Lower lobe of right lung (tissue), 2 donors: ENCODE measurements around the gene TMEM186. TPM values are rescaled to one million over a fixed set of nuclear protein-coding genes. Genes with fewer than 3 reads are reported as not detected.

Experiments
- ATAC-seq, 2 donors: fragments of 200-7000 bp; cut with Tn5 transposase; one replicate each; pipeline ENCODE4 v1.9.1; 2020 to 2022; ENCODE audit warnings: mild to moderate bottlenecking in 2 of 2, moderate library complexity in 2 of 2
- DNase-seq: peaks from one replicate; pipeline ENCODE4 v3.0.0-alpha.2; 2020
- H3K27ac ChIP-seq: fragments of 200-600 bp; one replicate; pipeline ENCODE4 v1.8.0; 2022
- H3K27me3 ChIP-seq: fragments of 200-600 bp; one replicate; pipeline ENCODE4 v1.8.0; 2022; ENCODE audit warnings: low read depth
- H3K36me3 ChIP-seq: fragments of 200-600 bp; one replicate; pipeline ENCODE4 v1.8.0; 2022; ENCODE audit warnings: mild to moderate bottlenecking
- H3K4me1 ChIP-seq: fragments of 200-600 bp; one replicate; pipeline ENCODE4 v1.8.0; 2022
- H3K4me3 ChIP-seq: fragments of 200-600 bp; one replicate; pipeline ENCODE4 v1.8.0; 2022; ENCODE audit warnings: mild to moderate bottlenecking
- H3K9me3 ChIP-seq: fragments of 200-600 bp; one replicate; pipeline ENCODE4 v1.8.0; 2022
- CTCF ChIP-seq: fragments of 200-600 bp; IDR thresholded peaks from one replicate; pipeline ENCODE4 v1.8.0; 2022; ENCODE audit warnings: antibody characterized with exemption, mild to moderate bottlenecking
- intact Hi-C: fragments of 100-400 bp; cut with DNase I; formaldehyde crosslinking; loops from one replicate; pipeline ENCODE4 v1.11.0; 2022
- total RNA-seq: library from RNA; stranded (reverse); fragmentation: NEBNext Ultra II Directional; extraction: Animal tissue kit (Norgen Biotek cat#: 25700); gene quantifications from one replicate; pipeline ENCODE4 v1.2.1, GENCODE V29; 2021
- donor health status: DM: no; HTN: yes; CAD: no; lungs with severe emphysema.

The TMEM186 gene
- total RNA-seq, 1 donor from 2014 or later = 8.6 TPM

DNA sequence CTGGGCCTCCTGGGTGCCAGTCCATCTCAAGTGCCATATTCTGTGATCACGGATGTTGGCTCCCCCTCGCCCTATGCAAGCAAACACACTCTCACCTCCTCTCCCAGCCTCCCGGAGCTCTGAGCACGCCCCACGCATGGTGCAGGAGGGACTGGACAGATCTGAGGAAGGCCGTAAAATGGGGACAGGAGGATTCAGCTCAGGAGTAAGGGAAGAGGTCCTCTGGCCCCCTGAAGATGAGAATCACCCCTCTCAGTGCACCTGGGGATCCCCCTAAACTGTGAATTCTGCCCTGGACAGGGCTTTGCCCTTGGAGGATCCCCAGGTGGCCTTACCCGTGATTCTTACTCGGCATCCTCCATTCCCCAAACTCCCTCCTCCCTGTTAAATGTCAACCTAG lies 15.6 kb downstream of the TMEM186 start:
- no peaks in the 10 kb centered on the region for H3K4me1 ChIP-seq
- no peaks in the 10 kb centered on the region for H3K9me3 ChIP-seq
- H3K27ac ChIP-seq = no peak overlapping the region
- H3K4me3 ChIP-seq = no peak overlapping the region
- H3K36me3 ChIP-seq = peaks cover 12% of the 10 kb centered on the region
- DNase-seq (no peak), ATAC-seq (no peak)
- no peaks in the 10 kb centered on the region for H3K27me3 ChIP-seq
- TF ChIP-seq CTCF = no peak
- intact Hi-C loops = no loop called here

DNA sequence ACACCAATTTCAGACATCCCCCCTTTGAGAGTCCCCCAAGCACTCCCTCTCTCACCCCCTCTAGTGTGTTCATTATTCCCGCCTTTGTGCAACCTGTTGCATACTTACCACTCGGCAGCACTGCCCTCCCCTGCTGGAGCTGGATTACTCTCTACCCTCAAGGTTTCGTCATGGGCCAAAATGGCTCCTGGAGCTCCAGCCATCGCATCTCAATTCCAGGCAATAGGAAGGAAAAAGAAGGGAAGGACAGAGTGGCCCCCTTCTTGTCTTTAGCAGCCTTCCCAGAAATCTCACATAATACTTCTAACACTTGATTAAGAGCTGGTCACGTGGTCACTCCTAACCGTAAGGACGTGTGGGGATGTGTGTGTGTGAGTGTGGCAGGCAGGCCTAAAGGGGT lies 20.2 kb downstream of the TMEM186 start:
- intact Hi-C loops = no loop called here
- TF ChIP-seq CTCF = no peak
- DNase-seq = no peak

GRCh38 chr16:8776129-8776584 lies 21.3 kb downstream of the TMEM186 start:
- Histone ChIP-seq H3K36me3 (peaks cover 40% of the 10 kb centered on the region), H3K27me3 (no peaks in the 10 kb centered on the region), H3K9me3 (no peaks in the 10 kb centered on the region), H3K4me3 (no peak overlapping the region), H3K27ac (no peak overlapping the region), H3K4me1 (no peaks in the 10 kb centered on the region)
- intact Hi-C loops = no loop called here
- ATAC-seq (peak; percentile 52 to 73), DNase-seq (peak; percentile 49)
- no peak for TF ChIP-seq CTCF

More for the DNA sequence above, 20.2 kb downstream of the TMEM186 start:
- H3K4me3 ChIP-seq = no peak overlapping the region
- no peaks in the 10 kb centered on the region for H3K4me1 ChIP-seq
- peaks cover 40% of the 10 kb centered on the region for H3K36me3 ChIP-seq
- H3K9me3 ChIP-seq = no peaks in the 10 kb centered on the region
- H3K27ac ChIP-seq = no peak overlapping the region
- H3K27me3 ChIP-seq = no peaks in the 10 kb centered on the region
- no peak for ATAC-seq

- no peaks in the 10 kb centered on the region for H3K9me3 ChIP-seq
- no peaks in the 10 kb centered on the region for H3K4me1 ChIP-seq
- TF ChIP-seq CTCF = no peak
- H3K27ac ChIP-seq = no peak overlapping the region
- no peak overlapping the region for H3K4me3 ChIP-seq
- DNase-seq (no peak), ATAC-seq (no peak)
- intact Hi-C loops = no loop called here
- no peaks in the 10 kb centered on the region for H3K27me3 ChIP-seq
- H3K36me3 ChIP-seq = peaks cover 40% of the 10 kb centered on the region
These were observed 22.1 kb downstream of the TMEM186 start for GRCh38 chr16:8775359-8775758.

DNA sequence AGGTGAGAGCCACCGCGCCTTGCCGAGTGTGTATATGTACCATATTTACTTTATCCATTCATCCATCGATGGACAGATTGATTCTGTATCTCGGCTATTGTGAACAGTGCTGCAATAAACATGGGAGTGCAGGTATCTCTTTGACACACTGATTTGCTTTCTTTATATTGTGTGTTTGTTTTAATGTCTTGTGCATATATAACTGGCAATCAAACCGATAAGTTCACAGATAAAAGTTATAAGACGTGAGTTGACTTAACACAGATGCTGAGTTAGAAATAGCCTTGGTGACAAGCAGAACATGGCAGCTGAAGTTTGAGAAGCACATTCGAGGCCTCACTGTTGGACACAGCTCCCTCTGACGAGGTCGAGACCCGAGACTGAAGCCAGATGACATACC lies 23.2 kb downstream of the TMEM186 start:
- ATAC-seq (no peak), DNase-seq (no peak)
- Histone ChIP-seq H3K9me3 (no peaks in the 10 kb centered on the region), H3K4me3 (no peak overlapping the region), H3K27ac (no peak overlapping the region), H3K27me3 (no peaks in the 10 kb centered on the region), H3K36me3 (peaks cover 40% of the 10 kb centered on the region), H3K4me1 (no peaks in the 10 kb centered on the region)
- intact Hi-C loops = no loop called here
- no peak for TF ChIP-seq CTCF

- intact Hi-C loops = no loop called here
- H3K4me1 ChIP-seq = no peaks in the 10 kb centered on the region
- no peaks in the 10 kb centered on the region for H3K27me3 ChIP-seq
- H3K27ac ChIP-seq = no peak overlapping the region
- no peaks in the 10 kb centered on the region for H3K9me3 ChIP-seq
- peaks cover 46% of the 10 kb centered on the region for H3K36me3 ChIP-seq
- no peak for ATAC-seq
- no peak overlapping the region for H3K4me3 ChIP-seq
- no peak for DNase-seq
- TF ChIP-seq CTCF = no peak
These were observed 23.9 kb downstream of the TMEM186 start for GRCh38 chr16:8773537-8773936.
